Aorta (tissue), 5 donors: ENCODE measurements around the gene ACO1. TPM values are rescaled to one million over a fixed set of nuclear protein-coding genes. Genes with fewer than 3 reads are reported as not detected.

ENCODE experiments used
- ATAC-seq: fragments of 200-7000 bp; cut with Tn5 transposase; one replicate; pipeline ENCODE4 v1.9.1; 2022; ENCODE audit warnings: moderate library complexity; ENCODE audit not compliant: low FRiP score
- DNase-seq, 2 donors: peaks; one replicate each; pipeline ENCODE4 v3.0.0-alpha.2; 2020
- H3K27ac ChIP-seq, 2 donors: one replicate each; pipeline ENCODE4 v1.5.1; 2013; ENCODE audit warnings: low read length in 2 of 2, mild to moderate bottlenecking in 2 of 2, moderate library complexity in 2 of 2, control low read depth in 1 of 2, inconsistent platforms in 1 of 2, low read depth in 1 of 2
- H3K27me3 ChIP-seq, 2 donors: one replicate each; pipeline ENCODE4 v1.6.1; 2013; ENCODE audit warnings: control low read depth in 1 of 2, low read length in 1 of 2, mild to moderate bottlenecking in 1 of 2, moderate library complexity in 1 of 2; ENCODE audit not compliant: insufficient read depth in 2 of 2, control insufficient read depth in 1 of 2
- H3K36me3 ChIP-seq, 2 donors: one replicate each; pipeline ENCODE4 v1.6.1; 2013; ENCODE audit warnings: control low read depth in 1 of 2, low read length in 1 of 2, mild to moderate bottlenecking in 1 of 2; ENCODE audit not compliant: insufficient read depth in 2 of 2, control insufficient read depth in 1 of 2
- H3K4me1 ChIP-seq, 2 donors: one replicate each; pipeline ENCODE4 v1.6.1; 2013; ENCODE audit warnings: low read length in 2 of 2, control low read depth in 1 of 2, mild to moderate bottlenecking in 1 of 2, moderate library complexity in 1 of 2; ENCODE audit not compliant: insufficient read depth in 2 of 2, control insufficient read depth in 1 of 2
- H3K4me3 ChIP-seq, 2 donors: one replicate each; pipeline ENCODE4 v1.5.1; 2013; ENCODE audit warnings: low read length in 2 of 2, control low read depth in 1 of 2, mild to moderate bottlenecking in 1 of 2
- H3K9me3 ChIP-seq: one replicate; pipeline ENCODE4 v1.6.1; 2013; ENCODE audit warnings: mild to moderate bottlenecking, low read length; ENCODE audit not compliant: control insufficient read depth
- WGBS, 2 donors: extraction: QIAGEN DNeasy Blood & Tissue Kit; methylation state at CpG; one replicate each; pipeline ENCODE4 v1.1.7; 2013; 5-methylcytosine and 5-hydroxymethylcytosine counted together
- intact Hi-C, 2 donors: fragments of 100-400 bp; cut with DNase I; formaldehyde crosslinking; loops; one replicate each; pipeline versions ENCODE4 v1.14.2 to v1.15.0; 2022
- polyA plus RNA-seq, 2 donors: library from polyadenylated mRNA; stranded (reverse); fragments of 200-250 nt; gene quantifications; one replicate each; pipeline ENCODE4 v1.2.3, GENCODE V29; 2013
- total RNA-seq, 2 donors: library from RNA; stranded (reverse); fragmentation: NEBNext Ultra II Directional; extraction: Animal tissue kit (Norgen Biotek cat#: 25700); gene quantifications; one replicate each; pipeline ENCODE4 v1.2.1, GENCODE V29; 2021
- donor health status: healthy with polysubstance abuse.
- donor health status: Bipolar disorder and iron deficiency.
- donor health status: DM: no; HTN: no; CAD: no.
- donor health status: DM: no; HTN: no; CAD: no.
- donor health status: DM: yes; HTN: yes; CAD: no.

The ACO1 gene
- total and polyA plus RNA-seq, 4 donors, result 11.0 to 30.5 (median 23.5) TPM

DNA sequence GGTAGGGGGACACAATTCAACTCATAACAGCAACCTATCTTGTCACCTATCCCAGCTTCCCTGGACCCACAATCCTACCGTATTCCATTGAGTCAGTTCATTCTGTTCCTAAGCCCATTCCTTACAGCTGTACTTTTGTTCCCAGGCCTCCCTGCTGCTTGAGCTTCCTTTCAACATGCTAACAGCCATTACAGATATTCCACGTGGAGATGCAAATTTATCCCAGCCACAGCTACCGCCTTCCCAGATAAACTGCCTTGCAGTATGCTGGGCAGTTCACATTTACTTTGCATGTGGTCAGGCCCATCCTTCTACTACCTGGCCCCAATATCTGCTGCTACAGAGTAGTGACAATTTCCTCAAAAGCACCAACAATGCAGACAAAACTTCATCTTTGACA lies 118.6 kb downstream of the ACO1 start:
- H3K4me3 ChIP-seq, result no peak overlapping the region
- DNase-seq, result no peak
- no peak for ATAC-seq
- H3K9me3 ChIP-seq, result no peaks in the 10 kb centered on the region
- H3K36me3 ChIP-seq, result peaks cover 3 to 4% of the 10 kb centered on the region in 2 donors
- 86 to 90% methylated on average over 3 of the region's 3 CpGs for WGBS, 2 donors
- intact Hi-C loops, result no loop called here
- H3K4me1 ChIP-seq, result no peaks in the 10 kb centered on the region
- H3K27ac ChIP-seq, result no peak overlapping the region
- H3K27me3 ChIP-seq, result no peaks in the 10 kb centered on the region

Other genes with a start within 250 kb of the ACO1 start
- 10 to 100 TPM; 13.0 to 15.6 TPM for gene RIGI, start 141.6 kb downstream of the ACO1 start, total RNA-seq
- gene RIGI, start 141.6 kb downstream of the ACO1 start, polyA plus RNA-seq, result 1 to 10 TPM; 3.9 to 9.3 TPM
- gene SMIM27, start 167.7 kb downstream of the ACO1 start, total RNA-seq, result 1 to 10 TPM; 6.5 to 6.7 TPM
- gene SMIM27, start 167.7 kb downstream of the ACO1 start, polyA plus RNA-seq, result 10 to 100 TPM; 12.7 to 48.8 TPM
- gene TOPORS, start 167.9 kb downstream of the ACO1 start, total RNA-seq, result 10 to 100 TPM; 16.9 to 17.0 TPM
- 1 to 10 TPM; 7.8 to 8.6 TPM for gene TOPORS, start 167.9 kb downstream of the ACO1 start, polyA plus RNA-seq
- gene NDUFB6, start 188.5 kb downstream of the ACO1 start, total RNA-seq, result 10 to 100 TPM; 29.5 to 44.6 TPM
- 10 to 100 TPM; 41.6 to 55.2 TPM for gene NDUFB6, start 188.5 kb downstream of the ACO1 start, polyA plus RNA-seq